Measurements from ENCODE around the gene CDHR5.

CDHR5 gene

GRCh38 chr11:660681-661444 lies 36.1 kb upstream of the CDHR5 start:
- no peak overlapping the region for H3K4me2 ChIP-seq (ENCODE audit: insufficient read depth, low read length)
- no peak overlapping the region for H2AFZ ChIP-seq (ENCODE audit: low read depth, low read length)
- no peaks in the 10 kb centered on the region for H3K27me3 ChIP-seq (ENCODE audit: insufficient read depth, low read length, poor library complexity)
- no peaks in the 10 kb centered on the region for H3K4me1 ChIP-seq (ENCODE audit: insufficient read depth, low read length)
- TF ChIP-seq, protein P1, sequence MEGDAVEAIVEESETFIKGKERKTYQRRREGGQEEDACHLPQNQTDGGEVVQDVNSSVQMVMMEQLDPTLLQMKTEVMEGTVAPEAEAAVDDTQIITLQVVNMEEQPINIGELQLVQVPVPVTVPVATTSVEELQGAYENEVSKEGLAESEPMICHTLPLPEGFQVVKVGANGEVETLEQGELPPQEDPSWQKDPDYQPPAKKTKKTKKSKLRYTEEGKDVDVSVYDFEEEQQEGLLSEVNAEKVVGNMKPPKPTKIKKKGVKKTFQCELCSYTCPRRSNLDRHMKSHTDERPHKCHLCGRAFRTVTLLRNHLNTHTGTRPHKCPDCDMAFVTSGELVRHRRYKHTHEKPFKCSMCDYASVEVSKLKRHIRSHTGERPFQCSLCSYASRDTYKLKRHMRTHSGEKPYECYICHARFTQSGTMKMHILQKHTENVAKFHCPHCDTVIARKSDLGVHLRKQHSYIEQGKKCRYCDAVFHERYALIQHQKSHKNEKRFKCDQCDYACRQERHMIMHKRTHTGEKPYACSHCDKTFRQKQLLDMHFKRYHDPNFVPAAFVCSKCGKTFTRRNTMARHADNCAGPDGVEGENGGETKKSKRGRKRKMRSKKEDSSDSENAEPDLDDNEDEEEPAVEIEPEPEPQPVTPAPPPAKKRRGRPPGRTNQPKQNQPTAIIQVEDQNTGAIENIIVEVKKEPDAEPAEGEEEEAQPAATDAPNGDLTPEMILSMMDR (IDR thresholded peaks at IDR 0.05; ENCODE audit: borderline replicate concordance, extremely low read depth, low read length, poor library complexity, severe bottlenecking) = no peak
- TF ChIP-seq EZH2 (IDR thresholded peaks at IDR 0.05; ENCODE audit: borderline replicate concordance, low read depth, low read length, severe bottlenecking) = no peak
- H3K9ac ChIP-seq (ENCODE audit: low read depth, low read length) = no peak overlapping the region
- ATAC-seq (ENCODE audit: insufficient read depth, low read depth) (no peak), DNase-seq (no peak)
- H3K27ac ChIP-seq (ENCODE audit: low read length) = no peak overlapping the region
- peaks cover 20% of the 10 kb centered on the region for H3K79me2 ChIP-seq (ENCODE audit: insufficient read depth, low read length)
- no peak overlapping the region for H3K4me3 ChIP-seq (ENCODE audit: low read depth in 1 of 2, low read length in 2 of 2)
- peaks cover 41% of the 10 kb centered on the region for H4K20me1 ChIP-seq (ENCODE audit: insufficient read depth, low read length)
- H3K9me3 ChIP-seq (ENCODE audit: insufficient read depth, low read length, severe bottlenecking) = no peaks in the 10 kb centered on the region
- peaks cover 84% of the 10 kb centered on the region for H3K36me3 ChIP-seq (ENCODE audit: insufficient read depth, low read length)

- Histone ChIP-seq H3K4me3 (ENCODE audit: low read depth in 1 of 2, low read length in 2 of 2) (no peak overlapping the region), H3K4me1 (ENCODE audit: insufficient read depth, low read length) (no peaks in the 10 kb centered on the region), H3K9me3 (ENCODE audit: insufficient read depth, low read length, severe bottlenecking) (no peaks in the 10 kb centered on the region), H3K4me2 (ENCODE audit: insufficient read depth, low read length) (no peak overlapping the region), H3K27me3 (ENCODE audit: insufficient read depth, low read length, poor library complexity) (no peaks in the 10 kb centered on the region), H3K27ac (ENCODE audit: low read length) (no peak overlapping the region), H4K20me1 (ENCODE audit: insufficient read depth, low read length) (peaks cover 41% of the 10 kb centered on the region), H3K36me3 (ENCODE audit: insufficient read depth, low read length) (peaks cover 82% of the 10 kb centered on the region), H3K79me2 (ENCODE audit: insufficient read depth, low read length) (peaks cover 19% of the 10 kb centered on the region), H3K9ac (ENCODE audit: low read depth, low read length) (no peak overlapping the region), H2AFZ (ENCODE audit: low read depth, low read length) (no peak overlapping the region)
- ATAC-seq (ENCODE audit: insufficient read depth, low read depth) (no peak), DNase-seq (no peak)
- no peak for TF ChIP-seq EZH2 (IDR thresholded peaks at IDR 0.05; ENCODE audit: borderline replicate concordance, low read depth, low read length, severe bottlenecking)
- TF ChIP-seq, protein P1 (IDR thresholded peaks at IDR 0.05; ENCODE audit: borderline replicate concordance, extremely low read depth, low read length, poor library complexity, severe bottlenecking) = no peak
Measured at GRCh38 chr11:660281-660680, 35.5 kb upstream of the CDHR5 start.

GRCh38 chr11:659532-660085 lies 34.9 kb upstream of the CDHR5 start:
- H3K4me2 ChIP-seq (ENCODE audit: insufficient read depth, low read length) = no peak overlapping the region
- H3K4me3 ChIP-seq (ENCODE audit: low read depth in 1 of 2, low read length in 2 of 2) = no peak overlapping the region
- TF ChIP-seq, protein P1 (IDR thresholded peaks at IDR 0.05; ENCODE audit: borderline replicate concordance, extremely low read depth, low read length, poor library complexity, severe bottlenecking) = no peak
- no peak for TF ChIP-seq EZH2 (IDR thresholded peaks at IDR 0.05; ENCODE audit: borderline replicate concordance, low read depth, low read length, severe bottlenecking)
- H2AFZ ChIP-seq (ENCODE audit: low read depth, low read length) = no peak overlapping the region
- peaks cover 41% of the 10 kb centered on the region for H4K20me1 ChIP-seq (ENCODE audit: insufficient read depth, low read length)
- no peaks in the 10 kb centered on the region for H3K4me1 ChIP-seq (ENCODE audit: insufficient read depth, low read length)
- ATAC-seq (ENCODE audit: insufficient read depth, low read depth) = no peak
- no peak overlapping the region for H3K9ac ChIP-seq (ENCODE audit: low read depth, low read length)
- no peaks in the 10 kb centered on the region for H3K9me3 ChIP-seq (ENCODE audit: insufficient read depth, low read length, severe bottlenecking)
- no peaks in the 10 kb centered on the region for H3K27me3 ChIP-seq (ENCODE audit: insufficient read depth, low read length, poor library complexity)
- peaks cover 15% of the 10 kb centered on the region for H3K79me2 ChIP-seq (ENCODE audit: insufficient read depth, low read length)
- H3K36me3 ChIP-seq (ENCODE audit: insufficient read depth, low read length) = peaks cover 83% of the 10 kb centered on the region
- no peak overlapping the region for H3K27ac ChIP-seq (ENCODE audit: low read length)
- DNase-seq = no peak
